Measurements from ENCODE around the gene CEP152. TPM values are rescaled to one million over a fixed set of nuclear protein-coding genes. Genes with fewer than 3 reads are reported as not detected.
"Not testable (repeated sequence)": the region's sequence is repeated elsewhere in the genome, so short reads cannot be mapped to it uniquely, and the experiment has no call there.

Gene CEP152
- total RNA-seq, 1 experiment from 2014 or later = 28.9 TPM

DNA sequence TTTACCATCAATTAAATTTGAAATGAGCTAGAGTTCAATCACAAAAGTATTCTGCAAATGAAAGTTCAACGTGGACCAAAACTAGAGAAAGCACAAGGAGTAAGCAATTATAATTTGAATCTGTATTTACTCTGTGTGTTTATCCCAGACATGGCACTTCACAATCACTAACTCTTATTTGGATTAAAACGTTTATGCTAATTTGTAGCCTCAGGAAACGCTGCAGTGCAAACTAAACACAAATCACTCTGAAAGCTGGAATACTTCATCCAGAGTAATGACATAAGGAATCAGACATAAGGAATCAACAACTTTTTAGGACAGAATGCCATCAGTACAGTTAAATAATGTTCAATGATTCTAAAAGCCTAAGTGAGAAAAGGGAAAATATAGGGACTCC lies 18.5 kb downstream of the CEP152 start:
- H3K9ac ChIP-seq (ENCODE audit: low read length) = no peak overlapping the region
- peaks cover 71% of the 10 kb centered on the region for H3K36me3 ChIP-seq (ENCODE audit: insufficient read depth, low read length)
- no peaks in the 10 kb centered on the region for H3K9me2 ChIP-seq (replicated peaks; ENCODE audit: insufficient read depth, low read length)
- DNase-seq = no peak
- H3K27me3 ChIP-seq (ENCODE audit: low read length) = no peaks in the 10 kb centered on the region
- H3K4me1 ChIP-seq (ENCODE audit: low read length) = no peaks in the 10 kb centered on the region
- no peaks in the 10 kb centered on the region for H3K9me3 ChIP-seq (ENCODE audit: low read length)
- H3K4me3 ChIP-seq (ENCODE audit: low read length) = no peak overlapping the region
- H3K27ac ChIP-seq (ENCODE audit: low read length) = no peak overlapping the region
- no peaks in the 10 kb centered on the region for H4K20me1 ChIP-seq (ENCODE audit: insufficient read depth, low read depth, low read length)
- no peak overlapping the region for H2AFZ ChIP-seq (ENCODE audit: low read length)
- peaks cover 24% of the 10 kb centered on the region; the same call in 1 of the 2 replicates for H3K79me2 ChIP-seq (ENCODE audit: low read length)
- H3K4me2 ChIP-seq (ENCODE audit: low read depth, low read length, poor library complexity, severe bottlenecking) = no peak overlapping the region

DNA sequence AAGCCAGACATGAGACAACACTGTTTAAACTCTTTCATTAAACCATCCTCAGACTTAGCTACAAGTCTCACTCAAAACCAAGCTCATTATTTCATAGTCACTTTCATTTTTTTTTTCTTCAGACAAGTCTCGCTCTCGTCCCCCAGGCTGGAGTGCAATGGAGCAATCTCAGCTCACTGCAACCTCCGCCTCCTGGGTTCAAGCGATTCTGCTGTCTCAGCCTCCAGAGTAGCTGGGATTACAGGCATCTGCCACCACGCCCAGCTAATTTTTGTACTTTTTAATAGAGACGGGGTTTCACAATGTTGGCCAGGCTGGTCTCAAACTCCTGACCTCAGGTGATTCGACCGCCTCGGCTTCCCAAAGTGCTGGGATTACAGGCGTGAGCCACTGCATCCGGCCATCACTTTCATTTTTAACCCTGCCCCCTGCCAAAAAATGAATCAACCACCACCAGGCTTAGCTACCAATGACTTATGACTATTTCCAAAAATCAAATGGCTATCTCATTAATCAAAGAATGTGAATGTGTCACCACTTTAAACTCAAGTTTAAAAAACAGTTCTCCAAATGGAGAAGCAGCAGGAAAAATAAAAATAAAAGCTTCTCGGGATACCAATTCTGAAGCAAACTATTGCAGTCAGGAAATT lies 20.3 kb downstream of the CEP152 start:
- not testable (repeated sequence) for H4K20me1 ChIP-seq (ENCODE audit: insufficient read depth, low read depth, low read length); H3K9me2 ChIP-seq (replicated peaks; ENCODE audit: insufficient read depth, low read length); H2AFZ ChIP-seq (ENCODE audit: low read length); H3K4me2 ChIP-seq (ENCODE audit: low read depth, low read length, poor library complexity, severe bottlenecking); H3K27me3 ChIP-seq (ENCODE audit: low read length); H3K9me3 ChIP-seq (ENCODE audit: low read length); H3K27ac ChIP-seq (ENCODE audit: low read length); H3K9ac ChIP-seq (ENCODE audit: low read length); H3K4me3 ChIP-seq (ENCODE audit: low read length); H3K4me1 ChIP-seq (ENCODE audit: low read length); DNase-seq
- peaks cover 16% of the 10 kb centered on the region; the same call in 1 of the 2 replicates for H3K79me2 ChIP-seq (ENCODE audit: low read length)
- peaks cover 58% of the 10 kb centered on the region for H3K36me3 ChIP-seq (ENCODE audit: insufficient read depth, low read length)

GRCh38 chr15:48785712-48786111 lies 25.2 kb downstream of the CEP152 start:
- Histone ChIP-seq H3K4me3 (ENCODE audit: low read length) (no peak overlapping the region), H3K4me2 (ENCODE audit: low read depth, low read length, poor library complexity, severe bottlenecking) (no peak overlapping the region), H3K27me3 (ENCODE audit: low read length) (no peaks in the 10 kb centered on the region), H3K36me3 (ENCODE audit: insufficient read depth, low read length) (peaks cover 67% of the 10 kb centered on the region), H3K27ac (ENCODE audit: low read length) (no peak overlapping the region), H3K9me2 (replicated peaks; ENCODE audit: insufficient read depth, low read length) (no peaks in the 10 kb centered on the region), H3K9ac (ENCODE audit: low read length) (no peak overlapping the region), H3K4me1 (ENCODE audit: low read length) (no peaks in the 10 kb centered on the region), H4K20me1 (ENCODE audit: insufficient read depth, low read depth, low read length) (no peaks in the 10 kb centered on the region), H3K9me3 (ENCODE audit: low read length) (no peaks in the 10 kb centered on the region), H3K79me2 (ENCODE audit: low read length) (peaks cover 5% of the 10 kb centered on the region; the same call in 1 of the 2 replicates), H2AFZ (ENCODE audit: low read length) (no peak overlapping the region)
- no peak for DNase-seq

DNA sequence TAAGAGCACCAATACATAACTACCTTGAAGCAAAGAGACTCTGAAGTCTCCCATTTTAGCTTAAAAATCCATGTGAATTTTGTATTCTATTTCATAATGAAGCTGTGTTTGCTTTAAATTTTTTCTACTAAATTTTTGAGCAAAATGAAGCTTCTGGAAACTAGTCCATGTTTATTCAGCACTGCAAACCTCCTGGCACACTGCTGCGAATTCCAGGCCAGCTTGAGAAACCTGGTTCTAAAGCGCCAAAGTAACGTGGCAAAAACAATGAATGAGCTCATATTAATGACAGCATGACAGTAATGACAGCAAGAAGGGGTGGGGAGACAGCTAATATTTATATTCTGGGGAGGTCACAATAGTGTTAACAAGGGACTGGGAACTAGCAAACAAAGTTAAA lies 25.7 kb downstream of the CEP152 start:
- Histone ChIP-seq H2AFZ (ENCODE audit: low read length) (no peak overlapping the region), H3K27me3 (ENCODE audit: low read length) (no peaks in the 10 kb centered on the region), H4K20me1 (ENCODE audit: insufficient read depth, low read depth, low read length) (no peaks in the 10 kb centered on the region), H3K9ac (ENCODE audit: low read length) (no peak overlapping the region), H3K4me3 (ENCODE audit: low read length) (no peak overlapping the region), H3K9me2 (replicated peaks; ENCODE audit: insufficient read depth, low read length) (no peaks in the 10 kb centered on the region), H3K4me1 (ENCODE audit: low read length) (no peaks in the 10 kb centered on the region), H3K27ac (ENCODE audit: low read length) (no peak overlapping the region), H3K9me3 (ENCODE audit: low read length) (no peaks in the 10 kb centered on the region), H3K4me2 (ENCODE audit: low read depth, low read length, poor library complexity, severe bottlenecking) (no peak overlapping the region), H3K79me2 (ENCODE audit: low read length) (peaks cover 5% of the 10 kb centered on the region; the same call in 1 of the 2 replicates), H3K36me3 (ENCODE audit: insufficient read depth, low read length) (peaks cover 69% of the 10 kb centered on the region)
- DNase-seq = no peak

- Histone ChIP-seq H3K9me2 (replicated peaks; ENCODE audit: insufficient read depth, low read length) (no peaks in the 10 kb centered on the region), H3K4me2 (ENCODE audit: low read depth, low read length, poor library complexity, severe bottlenecking) (no peak overlapping the region), H3K36me3 (ENCODE audit: insufficient read depth, low read length) (peaks cover 70% of the 10 kb centered on the region), H4K20me1 (ENCODE audit: insufficient read depth, low read depth, low read length) (no peaks in the 10 kb centered on the region), H2AFZ (ENCODE audit: low read length) (no peak overlapping the region), H3K27ac (ENCODE audit: low read length) (no peak overlapping the region), H3K27me3 (ENCODE audit: low read length) (no peaks in the 10 kb centered on the region), H3K9ac (ENCODE audit: low read length) (no peak overlapping the region), H3K4me3 (ENCODE audit: low read length) (no peak overlapping the region), H3K79me2 (ENCODE audit: low read length) (peaks cover 5% of the 10 kb centered on the region; the same call in 1 of the 2 replicates), H3K4me1 (ENCODE audit: low read length) (no peaks in the 10 kb centered on the region), H3K9me3 (ENCODE audit: low read length) (no peaks in the 10 kb centered on the region)
- DNase-seq = no peak
Measured at GRCh38 chr15:48784756-48785155, 26.1 kb downstream of the CEP152 start.

DNA sequence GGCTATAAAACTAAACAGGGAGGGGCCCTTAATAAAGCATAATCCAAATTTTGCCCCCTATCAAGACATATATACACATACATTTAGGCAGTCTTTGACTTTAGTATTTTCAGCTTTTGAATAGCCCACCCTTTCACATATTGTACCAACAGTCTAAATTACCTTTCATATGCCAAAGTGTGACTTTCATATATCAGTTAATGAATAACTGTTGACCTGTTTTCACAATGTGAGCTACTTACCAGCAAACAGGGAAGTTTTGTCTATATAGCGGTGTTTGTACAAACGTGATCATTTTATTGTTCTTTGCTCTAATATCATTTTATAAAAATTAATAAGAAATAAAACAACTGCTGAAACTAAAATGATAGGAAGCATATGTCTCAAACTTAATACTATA lies 28.0 kb downstream of the CEP152 start:
- H3K4me2 ChIP-seq (ENCODE audit: low read depth, low read length, poor library complexity, severe bottlenecking) = no peak overlapping the region
- no peaks in the 10 kb centered on the region for H3K9me2 ChIP-seq (replicated peaks; ENCODE audit: insufficient read depth, low read length)
- DNase-seq = no peak
- no peaks in the 10 kb centered on the region for H4K20me1 ChIP-seq (ENCODE audit: insufficient read depth, low read depth, low read length)
- H3K4me3 ChIP-seq (ENCODE audit: low read length) = no peak overlapping the region
- no peak overlapping the region for H2AFZ ChIP-seq (ENCODE audit: low read length)
- no peaks in the 10 kb centered on the region for H3K27me3 ChIP-seq (ENCODE audit: low read length)
- peaks cover 13% of the 10 kb centered on the region for H3K79me2 ChIP-seq (ENCODE audit: low read length)
- no peaks in the 10 kb centered on the region for H3K9me3 ChIP-seq (ENCODE audit: low read length)
- no peak overlapping the region for H3K27ac ChIP-seq (ENCODE audit: low read length)
- H3K9ac ChIP-seq (ENCODE audit: low read length) = no peak overlapping the region
- H3K36me3 ChIP-seq (ENCODE audit: insufficient read depth, low read length) = peaks cover 70% of the 10 kb centered on the region; the same call in 1 of the 2 replicates
- H3K4me1 ChIP-seq (ENCODE audit: low read length) = no peaks in the 10 kb centered on the region

DNA sequence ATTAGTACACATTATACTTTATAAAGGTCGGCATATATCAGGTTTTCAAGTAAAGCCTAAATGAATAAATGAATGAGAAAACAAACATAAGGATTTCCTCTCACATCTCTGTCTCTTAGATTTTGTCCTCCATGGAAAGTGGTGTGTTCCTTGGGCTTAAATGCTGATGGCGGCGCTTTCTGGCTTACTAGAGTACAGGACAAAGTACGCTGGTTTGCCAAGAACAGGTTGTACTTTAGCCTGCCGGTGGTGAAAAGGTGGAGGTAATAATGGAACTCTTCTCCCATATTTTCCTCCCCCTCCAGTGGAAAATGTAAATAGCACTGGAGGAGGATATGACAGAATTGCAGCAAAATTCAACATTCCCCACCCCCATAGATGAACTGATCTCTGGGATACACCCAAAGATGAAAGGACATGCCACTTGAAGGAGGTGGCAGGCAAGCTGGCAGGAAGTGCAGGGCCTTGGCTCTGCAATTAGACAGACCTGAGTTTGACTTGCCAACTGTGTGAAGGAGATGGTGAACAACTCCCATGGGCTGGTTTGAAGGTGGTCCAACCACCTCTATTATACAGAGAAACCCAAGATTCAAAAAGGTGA lies 29.3 kb downstream of the CEP152 start:
- H4K20me1 ChIP-seq (ENCODE audit: insufficient read depth, low read depth, low read length) = no peaks in the 10 kb centered on the region
- DNase-seq = no peak

DNA sequence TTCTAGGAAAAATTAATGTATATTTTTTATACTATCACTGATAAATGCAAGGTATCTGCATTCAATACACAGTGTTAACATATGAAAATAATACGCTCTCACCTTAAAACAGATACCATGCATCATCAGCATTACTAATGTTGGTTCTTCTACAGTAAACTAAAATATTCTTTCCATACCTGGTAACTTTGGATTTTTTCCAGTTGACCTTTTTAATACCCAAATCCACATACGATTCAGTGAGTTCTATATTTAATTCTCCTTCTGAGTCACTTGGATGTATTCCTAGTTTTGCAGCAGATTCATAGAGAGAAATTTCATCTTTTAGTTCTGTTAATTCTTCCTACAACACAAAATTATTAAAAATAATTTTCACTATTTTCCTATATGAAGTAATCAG lies 29.9 kb downstream of the CEP152 start:
- no peaks in the 10 kb centered on the region for H3K9me3 ChIP-seq (ENCODE audit: low read length)
- no peaks in the 10 kb centered on the region for H3K4me1 ChIP-seq (ENCODE audit: low read length)
- H4K20me1 ChIP-seq (ENCODE audit: insufficient read depth, low read depth, low read length) = no peaks in the 10 kb centered on the region
- H3K79me2 ChIP-seq (ENCODE audit: low read length) = peaks cover 22% of the 10 kb centered on the region
- no peak overlapping the region for H3K27ac ChIP-seq (ENCODE audit: low read length)
- H3K27me3 ChIP-seq (ENCODE audit: low read length) = no peaks in the 10 kb centered on the region
- peaks cover 73% of the 10 kb centered on the region; the same call in 1 of the 2 replicates for H3K36me3 ChIP-seq (ENCODE audit: insufficient read depth, low read length)
- no peak overlapping the region for H3K4me3 ChIP-seq (ENCODE audit: low read length)
- no peak for DNase-seq
- H2AFZ ChIP-seq (ENCODE audit: low read length) = no peak overlapping the region
- no peak overlapping the region for H3K4me2 ChIP-seq (ENCODE audit: low read depth, low read length, poor library complexity, severe bottlenecking)
- no peaks in the 10 kb centered on the region for H3K9me2 ChIP-seq (replicated peaks; ENCODE audit: insufficient read depth, low read length)
- H3K9ac ChIP-seq (ENCODE audit: low read length) = no peak overlapping the region

More for the DNA sequence above, 29.3 kb downstream of the CEP152 start:
- Histone ChIP-seq H3K27me3 (ENCODE audit: low read length) (no peaks in the 10 kb centered on the region), H3K4me3 (ENCODE audit: low read length) (no peak overlapping the region), H2AFZ (ENCODE audit: low read length) (no peak overlapping the region), H3K4me1 (ENCODE audit: low read length) (no peaks in the 10 kb centered on the region), H3K27ac (ENCODE audit: low read length) (no peak overlapping the region), H3K36me3 (ENCODE audit: insufficient read depth, low read length) (peaks cover 72% of the 10 kb centered on the region; the same call in 1 of the 2 replicates), H3K4me2 (ENCODE audit: low read depth, low read length, poor library complexity, severe bottlenecking) (no peak overlapping the region), H3K9me3 (ENCODE audit: low read length) (no peaks in the 10 kb centered on the region), H3K79me2 (ENCODE audit: low read length) (peaks cover 19% of the 10 kb centered on the region), H3K9me2 (replicated peaks; ENCODE audit: insufficient read depth, low read length) (no peaks in the 10 kb centered on the region), H3K9ac (ENCODE audit: low read length) (no peak overlapping the region)
